Measurements from ENCODE around the gene ARHGAP24. TPM values are rescaled to one million over a fixed set of nuclear protein-coding genes. Genes with fewer than 3 reads are reported as not detected.

Gene ARHGAP24
- total and polyA plus RNA-seq, 2 of the 13 experiments (the other 11 are each of a cell fraction or from before 2014, with no cell fraction given), result 0.07 to 0.55 TPM

DNA sequence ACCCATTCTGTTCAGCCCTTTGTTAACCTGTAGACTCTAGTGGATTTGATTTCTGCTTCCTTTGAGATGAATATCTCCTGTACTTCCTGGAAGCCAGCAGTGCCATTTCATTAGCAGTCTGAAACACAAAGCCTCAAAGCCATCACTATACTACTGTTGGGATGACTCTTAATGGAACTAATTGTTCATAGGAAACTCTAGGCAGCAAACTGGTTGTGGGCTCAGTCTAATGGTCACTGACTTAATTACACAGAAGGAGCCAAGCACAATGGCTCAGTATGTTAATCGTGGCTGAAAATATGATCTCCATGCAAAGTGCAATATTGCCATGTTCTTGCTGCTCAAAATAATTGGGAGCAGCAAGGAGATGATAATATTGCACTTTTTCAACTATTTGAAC, 262.3 kb downstream of the ARHGAP24 start:
- intact Hi-C loops (cut with micrococcal nuclease; ENCODE audit: unreplicated experiment) (no loop called here), in situ Hi-C loops (cut with HindIII; ENCODE audit: extremely low pct_ligation_motif_present, low pct_unique_long_range_greater_than_20kb) (loop anchor here (25.0 kb wide), 1 partner anchor 600 kb away; no protein-coding TSS in a partner anchor)
- ATAC-seq (no peak), FAIRE-seq (no peak), DNase-seq (ENCODE audit: low spot score) (no peak)
- H4K20me1 ChIP-seq (ENCODE audit: insufficient read depth, low read length), result no peaks in the 10 kb centered on the region
- no peak overlapping the region for H3K4me2 ChIP-seq (ENCODE audit: low read depth, low read length)
- CTCF ChIA-PET (ENCODE audit: low intra/inter-chr PET ratio, low total read pairs), result no interaction called here
- H3K27me3 ChIP-seq (ENCODE audit: control insufficient read depth in 1 of 2, insufficient read depth in 2 of 2, low read length in 2 of 2), result no peaks in the 10 kb centered on the region; a peak in 1 of 5 replicates
- H3K79me2 ChIP-seq (ENCODE audit: insufficient read depth, low read length), result no peaks in the 10 kb centered on the region
- no peak overlapping the region for H2AFZ ChIP-seq (ENCODE audit: low read length)
- WGBS (ENCODE audit: low lambda C conversion rate), result 25% methylated on average over 1 of the region's 1 CpG
- H3K9ac ChIP-seq (ENCODE audit: insufficient read depth, low read depth, low read length), result no peak overlapping the region
- H3K4me3 ChIP-seq (replicated peaks in 1 of 3; ENCODE audit: insufficient read depth in 1 of 3, low read depth in 2 of 3, low read length in 3 of 3), result no peak overlapping the region
- BruUV-seq (replicated peaks), result no TSS peak
- no peak overlapping the region for H3K27ac ChIP-seq (ENCODE audit: extremely low read length, insufficient read depth, low read length)
- H3K36me3 ChIP-seq (replicated peaks in 1 of 2; ENCODE audit: control insufficient read depth in 1 of 2, insufficient read depth in 2 of 2, low read length in 2 of 2), result no peaks in the 10 kb centered on the region
- POLR2A ChIA-PET, result no interaction called here
- H3K9me3 ChIP-seq (ENCODE audit: low read length), result no peaks in the 10 kb centered on the region
- TF ChIP-seq ARID4A (CRISPR knock-in tag; IDR thresholded peaks at IDR 0.05; ENCODE audit: borderline replicate concordance) (no peak), HNRNPL (IDR thresholded peaks at IDR 0.05; ENCODE audit: low read depth, low read length) (no peak), LBX2 (CRISPR knock-in tag; IDR thresholded peaks at IDR 0.05; ENCODE audit: borderline replicate concordance) (no peak), CBX2 (IDR thresholded peaks at IDR 0.05; ENCODE audit: low read depth, low read length) (no peak), CBX2 (CRISPR knock-in tag; IDR thresholded peaks at IDR 0.05; ENCODE audit: low read depth) (no peak)
- no peaks in the 10 kb centered on the region for H3K4me1 ChIP-seq (ENCODE audit: insufficient read depth, low read length)

All from HepG2 (cell line).